ENCODE results near the gene FAM170B.

DNA sequence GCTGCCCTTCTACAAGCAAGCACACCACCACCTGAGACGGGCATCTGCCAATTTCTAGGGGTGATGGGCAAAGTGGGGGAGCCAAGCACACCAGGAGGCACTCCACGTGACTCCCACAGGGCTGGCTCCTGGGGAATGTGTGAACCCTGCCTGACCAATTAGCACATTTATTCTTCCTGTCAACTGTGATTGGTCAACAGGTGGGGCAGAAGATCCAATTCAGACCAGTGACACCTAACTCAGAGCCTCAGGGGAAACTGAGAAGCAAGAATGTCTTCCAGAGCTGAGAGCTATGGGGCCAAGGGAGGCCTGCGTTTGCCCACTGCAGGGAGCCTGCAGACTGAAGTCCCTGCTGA, 38.9 kb upstream of the FAM170B start:
- TF ChIP-seq SMARCE1 (IDR thresholded peaks at IDR 0.05) (no peak), ZNF24 (IDR thresholded peaks at IDR 0.05) (no peak), POLR2A (conservative IDR thresholded peaks at IDR 0.05) (no peak), CTCF (IDR thresholded peaks at IDR 0.05 in 2 of 3, conservative IDR thresholded peaks at IDR 0.05 in 1 of 3; ENCODE audit: insufficient read depth in 2 of 3, low read depth in 1 of 3, low read length in 3 of 3) (no peak), ELF1 (tag; IDR thresholded peaks at IDR 0.05) (no peak), FOXK1 (CRISPR knock-in tag; IDR thresholded peaks at IDR 0.05; ENCODE audit: borderline replicate concordance) (no peak; the same call in 1 of the 2 replicates), ZBTB1 (CRISPR knock-in tag; IDR thresholded peaks at IDR 0.05; ENCODE audit: borderline replicate concordance, low read depth) (peak; percentile 14; the same call in 1 of the 2 replicates), TBP (optimal IDR thresholded peaks at IDR 0.05; ENCODE audit: low read depth, low read length) (no peak), ZNF23 (CRISPR knock-in tag; IDR thresholded peaks at IDR 0.05) (no peak), NFE2L1 (tag; IDR thresholded peaks at IDR 0.05; ENCODE audit: borderline replicate concordance, low read depth) (no peak), RAD51 (IDR thresholded peaks at IDR 0.05; ENCODE audit: borderline replicate concordance, low read depth) (peak; percentile 23; the same call in 1 of the 2 replicates), HMG20B (CRISPR knock-in tag; IDR thresholded peaks at IDR 0.05) (no peak)
- TF ChIP-seq, protein P1, sequence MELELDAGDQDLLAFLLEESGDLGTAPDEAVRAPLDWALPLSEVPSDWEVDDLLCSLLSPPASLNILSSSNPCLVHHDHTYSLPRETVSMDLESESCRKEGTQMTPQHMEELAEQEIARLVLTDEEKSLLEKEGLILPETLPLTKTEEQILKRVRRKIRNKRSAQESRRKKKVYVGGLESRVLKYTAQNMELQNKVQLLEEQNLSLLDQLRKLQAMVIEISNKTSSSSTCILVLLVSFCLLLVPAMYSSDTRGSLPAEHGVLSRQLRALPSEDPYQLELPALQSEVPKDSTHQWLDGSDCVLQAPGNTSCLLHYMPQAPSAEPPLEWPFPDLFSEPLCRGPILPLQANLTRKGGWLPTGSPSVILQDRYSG (tag; conservative IDR thresholded peaks at IDR 0.05; ENCODE audit: low read depth) = no peak

All from K562 (cell line).